AG04450 (cell line): Measurements from ENCODE around the gene PIGB. TPM values are rescaled to one million over a fixed set of nuclear protein-coding genes. Genes with fewer than 3 reads are reported as not detected.
A peak's percentile ranks its signal among the peaks of the same experiment; 100 is the strongest.
"Not testable (repeated sequence)": the region's sequence is repeated elsewhere in the genome, so short reads cannot be mapped to it uniquely, and the experiment has no call there.

ENCODE experiments used
- CTCF ChIA-PET: fragments of 300-600, 350-600 bp; formaldehyde crosslinking; extraction: SDS; loops from one replicate; lab custom pipeline; 2022; ENCODE audit warnings: antibody characterized with exemption, inconsistent platforms; lab: Charles Lee
- POLR2A ChIA-PET: fragments of 350-600 bp; formaldehyde crosslinking; extraction: SDS; loops from one replicate; lab custom pipeline; 2021; ENCODE audit warnings: antibody characterized with exemption, inconsistent platforms; lab: Yijun Ruan, JAX
- DNase-seq: peaks from one replicate; pipeline ENCODE4 v3.0.0-alpha.2; 2011; ENCODE audit warnings: low read depth, low spot score
- H3K27ac ChIP-seq: one replicate; pipeline ENCODE4 v1.5.1; 2012; ENCODE audit warnings: low read depth, low read length, control low read depth
- H3K27me3 ChIP-seq: one replicate; pipeline ENCODE4 v1.6.0; 2012; ENCODE audit warnings: low read length; ENCODE audit not compliant: control insufficient read depth, insufficient read depth
- H3K4me3 ChIP-seq: 2 replicates; pipeline ENCODE4 v1.5.1; 2011; ENCODE audit warnings: mild to moderate bottlenecking, low read depth, low read length, control low read depth
- H3K9me3 ChIP-seq: 2 replicates; pipeline ENCODE4 v1.5.1; 2012; ENCODE audit warnings: low read length; ENCODE audit not compliant: control insufficient read depth, insufficient read depth
- CTCF ChIP-seq: IDR thresholded peaks from 2 replicates; pipeline ENCODE4 v1.5.1; 2011; ENCODE audit warnings: low read depth, low read length, control low read depth, inconsistent platforms
- polyA plus RNA-seq: library from polyadenylated mRNA; depleted of rRNA; stranded (reverse); fragments of >200 nt; gene quantifications from 2 replicates; pipeline ENCODE4 v1.2.3, GENCODE V29; 2011

Gene PIGB
- polyA plus RNA-seq, 1 experiment = 19.6 TPM

- no peak for DNase-seq
- CTCF ChIA-PET = interaction anchor here (0.6 to 1.1 kb wide), 2 partner anchors 13 to 61 kb away, joined by 3 to 6 read pairs; no protein-coding TSS in a partner anchor
These were observed 41.3 kb upstream of the PIGB start for GRCh38 chr15:55277715-55278114.

DNA sequence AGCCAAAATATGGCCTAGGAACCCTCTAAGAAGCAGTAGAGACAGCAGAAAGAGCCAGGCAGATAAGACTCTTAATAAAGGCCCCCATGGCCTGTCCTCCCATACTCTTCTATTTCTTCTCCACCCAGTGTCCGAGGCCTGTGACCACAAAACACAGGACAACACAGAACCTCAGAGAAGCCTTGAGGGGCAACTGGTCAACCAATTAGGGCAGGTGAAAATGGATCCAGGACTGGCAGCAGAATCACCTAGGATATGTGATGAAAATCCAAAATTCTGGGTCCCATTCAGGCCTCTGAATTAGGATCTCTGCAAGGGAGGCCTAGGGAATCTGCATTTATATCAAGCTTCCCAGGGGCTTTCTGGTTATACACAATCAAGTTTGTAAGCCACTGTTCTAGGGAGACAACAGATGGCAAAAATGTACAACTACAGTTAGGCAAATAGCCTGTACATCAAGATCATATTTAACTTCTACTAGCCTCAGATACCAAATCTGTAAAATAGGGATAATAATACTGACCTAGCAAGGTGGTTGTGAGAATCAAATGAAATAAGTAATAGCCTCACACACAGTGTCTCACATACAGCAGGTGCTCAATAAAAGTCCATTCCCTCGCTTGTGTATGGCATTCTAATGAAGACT, 39.8 kb upstream of the PIGB start:
- no peak overlapping the region for H3K27ac ChIP-seq
- ChIA-PET POLR2A (no interaction called here), CTCF (no interaction called here)

More at GRCh38 chr15:55277715-55278114, 41.3 kb upstream of the PIGB start:
- no peak overlapping the region for H3K4me3 ChIP-seq
- H3K9me3 ChIP-seq = no peaks in the 10 kb centered on the region
- POLR2A ChIA-PET = no interaction called here
- no peak for TF ChIP-seq CTCF
- no peak overlapping the region for H3K27ac ChIP-seq
- no peaks in the 10 kb centered on the region for H3K27me3 ChIP-seq

DNA sequence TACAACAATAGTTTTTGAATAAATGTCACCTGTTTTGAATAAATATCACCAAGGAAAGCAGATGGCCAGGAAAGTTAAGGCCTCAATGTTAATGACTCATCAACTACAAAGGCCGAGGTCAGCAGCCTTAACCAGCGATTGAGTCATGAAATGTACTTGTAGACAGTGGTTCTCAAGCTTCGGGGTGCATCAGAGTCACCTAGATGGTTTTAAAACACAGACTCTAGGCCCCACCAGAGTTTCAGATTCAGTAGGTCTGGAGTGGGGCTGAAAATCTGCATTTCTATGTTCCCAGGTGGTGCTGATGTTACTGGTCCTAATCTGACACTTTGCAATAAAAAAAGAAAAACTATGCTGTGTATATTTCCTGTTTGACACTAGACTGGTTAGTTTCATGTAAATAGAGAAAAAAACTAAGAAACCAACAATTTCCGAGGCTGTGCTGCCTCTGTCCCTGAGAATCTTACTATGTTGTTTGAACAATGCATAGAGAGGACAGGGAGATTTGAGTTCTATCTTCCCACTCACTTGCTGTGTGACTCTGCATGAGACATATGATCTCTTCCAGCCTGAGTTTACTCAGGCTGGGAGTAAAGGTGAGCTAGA, 39.2 kb upstream of the PIGB start:
- Histone ChIP-seq H3K9me3 (no peaks in the 10 kb centered on the region), H3K27ac (peak overlapping the region; percentile 71), H3K27me3 (no peaks in the 10 kb centered on the region), H3K4me3 (no peak overlapping the region)
- CTCF ChIA-PET = no interaction called here
- TF ChIP-seq CTCF = no peak
- peak; percentile 68 for DNase-seq
- POLR2A ChIA-PET = interaction anchor here (0.9 kb wide), 1 partner anchor 30 kb away, joined by 3 read pairs; no protein-coding TSS in a partner anchor

More for the DNA sequence above, 39.8 kb upstream of the PIGB start:
- Histone ChIP-seq H3K27me3 (no peaks in the 10 kb centered on the region), H3K9me3 (no peaks in the 10 kb centered on the region), H3K4me3 (no peak overlapping the region)
- no peak for DNase-seq
- TF ChIP-seq CTCF = no peak

GRCh38 chr15:55280589-55280988, 38.4 kb upstream of the PIGB start:
- CTCF ChIA-PET, DNase-seq, H3K9me3 ChIP-seq, H3K4me3 ChIP-seq, H3K27ac ChIP-seq, H3K27me3 ChIP-seq: not testable (repeated sequence)
- POLR2A ChIA-PET = interaction anchor here (0.9 kb wide), 1 partner anchor 30 kb away, joined by 3 read pairs; no protein-coding TSS in a partner anchor

- Histone ChIP-seq H3K27ac (no peak overlapping the region), H3K27me3 (no peaks in the 10 kb centered on the region), H3K4me3 (no peak overlapping the region), H3K9me3 (no peaks in the 10 kb centered on the region)
- CTCF ChIA-PET = interaction anchor here (0.9 to 1.3 kb wide), 3 partner anchors 9 to 65 kb away, joined by 4 to 12 read pairs (median 4); no protein-coding TSS in a partner anchor
- TF ChIP-seq CTCF = no peak
- POLR2A ChIA-PET = interaction anchor here (1.1 kb wide), 2 partner anchors 15 to 60 kb away, joined by 3 to 4 read pairs; no protein-coding TSS in a partner anchor
- DNase-seq = no peak
These were observed 37.3 kb upstream of the PIGB start for GRCh38 chr15:55281517-55282228.
